Activated CD4-positive, alpha-beta memory T cell treated with anti-CD3 and anti-CD28 coated beads for 36 hours (primary cell): ENCODE data around the gene ISCA1. TPM values are rescaled to one million over a fixed set of nuclear protein-coding genes. Genes with fewer than 3 reads are reported as not detected.

ENCODE experiments used
- total RNA-seq, 2 experiments: library from RNA; stranded (reverse); gene quantifications; one replicate each; pipeline ENCODE4 v1.2.3, GENCODE V29; 2021

The ISCA1 gene
- total RNA-seq, 2 experiments from 2014 or later: 21.4 to 22.1 TPM

Other genes starting within 250 kb of the ISCA1 start
- 1 to 10 TPM; 2.0 to 2.1 TPM for gene GOLM1, start 183.0 kb downstream of the ISCA1 start, total RNA-seq
- under 1 TPM; 0.26 to 0.39 TPM for gene C9orf153, start 22.9 kb downstream of the ISCA1 start, total RNA-seq
- gene TUT7, start 71.9 kb upstream of the ISCA1 start, total RNA-seq: 10 to 100 TPM; 50.7 to 56.8 TPM